OCI-LY3 (cell line): ENCODE measurements around the gene MOXD1.

Experiments
- H2AFZ ChIP-seq: fragments of 200-600, 300-600 bp; shearing (Covaris generic); 2 replicates; pipeline ENCODE4 v1.6.0; 2014; ENCODE audit warnings: antibody characterized with exemption, low read depth, low read length
- H3K27ac ChIP-seq: fragments of 200-600, 300-600 bp; sonication (generic); 2 replicates; pipeline ENCODE4 v1.5.1; 2014; ENCODE audit warnings: mild to moderate bottlenecking, low read length, moderate library complexity, mixed read lengths
- H3K27me3 ChIP-seq: fragments of 200-600, 300-600 bp; sonication (generic); 2 replicates; pipeline ENCODE4 v1.6.1; 2014; ENCODE audit warnings: low read depth, low read length, mixed read lengths
- H3K36me3 ChIP-seq: fragments of 200-600, 300-600 bp; sonication (generic); replicated peaks from 2 replicates; pipeline ENCODE3; 2014; ENCODE audit warnings: low read depth, low read length, mixed read lengths
- H3K4me1 ChIP-seq: fragments of 300-600, 200-600 bp; sonication (generic); 2 replicates; pipeline ENCODE4 v1.6.1; 2014; ENCODE audit warnings: low read length, mixed read lengths
- H3K4me2 ChIP-seq: fragments of 200-600, 300-600 bp; sonication (generic); 2 replicates; pipeline ENCODE4 v1.6.1; 2014; ENCODE audit warnings: low read length, mixed read lengths
- H3K4me3 ChIP-seq: fragments of 300-600, 200-600 bp; sonication (generic); 2 replicates; pipeline ENCODE4 v1.5.1; 2014; ENCODE audit warnings: antibody characterized with exemption, mild to moderate bottlenecking, low read length, moderate library complexity
- H3K79me2 ChIP-seq: fragments of 300-600, 200-600 bp; shearing (Covaris generic); 2 replicates; pipeline ENCODE4 v1.6.1; 2014; ENCODE audit warnings: mild to moderate bottlenecking, low read length, mixed read lengths
- H3K9ac ChIP-seq: fragments of 300-600, 200-600 bp; shearing (Covaris generic); 2 replicates; pipeline ENCODE4 v1.6.0; 2014; ENCODE audit warnings: mild to moderate bottlenecking, low read length, moderate library complexity
- H3K9me3 ChIP-seq: fragments of 200-600, 300-600 bp; shearing (Covaris generic); 2 replicates; pipeline ENCODE4 v1.6.1; 2014; ENCODE audit warnings: low read length, mixed read lengths; ENCODE audit not compliant: insufficient read depth
- H4K20me1 ChIP-seq: fragments of 200-600, 300-600 bp; sonication (generic); 2 replicates; pipeline ENCODE4 v1.6.1; 2016; ENCODE audit warnings: low read length, mixed read lengths; ENCODE audit not compliant: insufficient read depth
- CTCF ChIP-seq: fragments of 200-600, 300-600 bp; sonication (generic); IDR thresholded peaks from 2 replicates; pipeline ENCODE4 v1.5.1; 2014; ENCODE audit warnings: antibody characterized with exemption, low read length, low read depth
- EZH2phosphoT487 ChIP-seq: fragments of 200-600 bp; shearing (Covaris generic); IDR thresholded peaks from 2 replicates; pipeline ENCODE4 v1.6.1; 2018; ENCODE audit warnings: antibody characterized with exemption, mixed run types, low read depth

MOXD1 gene

GRCh38 chr6:132418235-132418965 is 17.1 kb upstream of the MOXD1 start:
- Histone ChIP-seq H3K9me3 (peaks cover 11% of the 10 kb centered on the region; the same call in 1 of the 2 replicates), H3K4me2 (no peak overlapping the region), H4K20me1 (no peaks in the 10 kb centered on the region), H3K36me3 (no peaks in the 10 kb centered on the region), H3K79me2 (no peaks in the 10 kb centered on the region), H3K27me3 (no peaks in the 10 kb centered on the region), H3K9ac (no peak overlapping the region), H2AFZ (no peak overlapping the region), H3K27ac (no peak overlapping the region), H3K4me3 (no peak overlapping the region), H3K4me1 (peaks cover 16% of the 10 kb centered on the region)
- no peak for TF ChIP-seq CTCF
- TF ChIP-seq EZH2phosphoT487 = no peak

- TF ChIP-seq EZH2phosphoT487 (no peak), CTCF (no peak)
- Histone ChIP-seq H3K27ac (no peak overlapping the region), H3K9me3 (peaks cover 11% of the 10 kb centered on the region; the same call in 1 of the 2 replicates), H3K4me3 (peak overlapping the region; percentile 29), H3K9ac (no peak overlapping the region), H3K27me3 (peaks cover 21% of the 10 kb centered on the region), H3K4me2 (peak overlapping the region; percentile 64), H2AFZ (no peak overlapping the region), H3K79me2 (no peaks in the 10 kb centered on the region), H3K36me3 (no peaks in the 10 kb centered on the region), H3K4me1 (peaks cover 29% of the 10 kb centered on the region), H4K20me1 (no peaks in the 10 kb centered on the region)
Observed at GRCh38 chr6:132414761-132415160, 13.5 kb upstream of the MOXD1 start.

GRCh38 chr6:132414322-132414721 is 13.0 kb upstream of the MOXD1 start:
- TF ChIP-seq EZH2phosphoT487 (no peak), CTCF (no peak)
- Histone ChIP-seq H3K9ac (no peak overlapping the region; the same call in 1 of the 2 replicates), H3K79me2 (no peaks in the 10 kb centered on the region), H2AFZ (no peak overlapping the region), H4K20me1 (no peaks in the 10 kb centered on the region), H3K27ac (no peak overlapping the region), H3K9me3 (peaks cover 11% of the 10 kb centered on the region; the same call in 1 of the 2 replicates), H3K4me2 (peak overlapping the region; percentile 64), H3K4me1 (peaks cover 29% of the 10 kb centered on the region), H3K4me3 (peak overlapping the region; percentile 29), H3K27me3 (peaks cover 25% of the 10 kb centered on the region), H3K36me3 (no peaks in the 10 kb centered on the region)

- H3K9me3 ChIP-seq = peaks cover 11% of the 10 kb centered on the region; the same call in 1 of the 2 replicates
- no peak overlapping the region for H3K27ac ChIP-seq
- no peaks in the 10 kb centered on the region for H3K36me3 ChIP-seq
- H3K27me3 ChIP-seq = peaks cover 32% of the 10 kb centered on the region
- no peak overlapping the region for H3K4me3 ChIP-seq
- H4K20me1 ChIP-seq = no peaks in the 10 kb centered on the region
- no peak overlapping the region for H2AFZ ChIP-seq
- H3K9ac ChIP-seq = no peak overlapping the region
- no peaks in the 10 kb centered on the region for H3K79me2 ChIP-seq
- H3K4me2 ChIP-seq = 0 out of 2 replicates have a peak overlapping the region, but pooled peaks have one; percentile 64
- TF ChIP-seq EZH2phosphoT487 (no peak), CTCF (no peak)
- H3K4me1 ChIP-seq = peaks cover 29% of the 10 kb centered on the region
Observed at GRCh38 chr6:132413499-132413802, 12.2 kb upstream of the MOXD1 start.
